ENCODE results near the gene PGC. TPM values are rescaled to one million over a fixed set of nuclear protein-coding genes. Genes with fewer than 3 reads are reported as not detected.

The PGC gene
- total RNA-seq, 4 donors from 2014 or later = not detected

- TF ChIP-seq CTCF (IDR thresholded peaks at IDR 0.05; ENCODE audit: low read depth) = no peak
Observed at GRCh38 chr6:41713650-41714291, 33.4 kb downstream of the PGC start.

- TF ChIP-seq CTCF (IDR thresholded peaks at IDR 0.05; ENCODE audit: low read depth) = no peak
Observed at GRCh38 chr6:41713159-41713649, 34.0 kb downstream of the PGC start.

GRCh38 chr6:41712651-41713103, 34.5 kb downstream of the PGC start:
- TF ChIP-seq CTCF (IDR thresholded peaks at IDR 0.05; ENCODE audit: low read depth) = no peak

GRCh38 chr6:41711323-41712038, 35.7 kb downstream of the PGC start:
- TF ChIP-seq CTCF (IDR thresholded peaks at IDR 0.05; ENCODE audit: low read depth) = no peak

GRCh38 chr6:41709375-41709774, 37.8 kb downstream of the PGC start:
- no peak for TF ChIP-seq CTCF (IDR thresholded peaks at IDR 0.05; ENCODE audit: low read depth)

GRCh38 chr6:41708856-41709255, 38.3 kb downstream of the PGC start:
- TF ChIP-seq CTCF (IDR thresholded peaks at IDR 0.05; ENCODE audit: low read depth) = no peak

- no peak for TF ChIP-seq CTCF (IDR thresholded peaks at IDR 0.05; ENCODE audit: low read depth)
Observed at GRCh38 chr6:41707565-41708200, 39.5 kb downstream of the PGC start.
